Measurements from ENCODE around the gene ACIN1.

The ACIN1 gene

DNA sequence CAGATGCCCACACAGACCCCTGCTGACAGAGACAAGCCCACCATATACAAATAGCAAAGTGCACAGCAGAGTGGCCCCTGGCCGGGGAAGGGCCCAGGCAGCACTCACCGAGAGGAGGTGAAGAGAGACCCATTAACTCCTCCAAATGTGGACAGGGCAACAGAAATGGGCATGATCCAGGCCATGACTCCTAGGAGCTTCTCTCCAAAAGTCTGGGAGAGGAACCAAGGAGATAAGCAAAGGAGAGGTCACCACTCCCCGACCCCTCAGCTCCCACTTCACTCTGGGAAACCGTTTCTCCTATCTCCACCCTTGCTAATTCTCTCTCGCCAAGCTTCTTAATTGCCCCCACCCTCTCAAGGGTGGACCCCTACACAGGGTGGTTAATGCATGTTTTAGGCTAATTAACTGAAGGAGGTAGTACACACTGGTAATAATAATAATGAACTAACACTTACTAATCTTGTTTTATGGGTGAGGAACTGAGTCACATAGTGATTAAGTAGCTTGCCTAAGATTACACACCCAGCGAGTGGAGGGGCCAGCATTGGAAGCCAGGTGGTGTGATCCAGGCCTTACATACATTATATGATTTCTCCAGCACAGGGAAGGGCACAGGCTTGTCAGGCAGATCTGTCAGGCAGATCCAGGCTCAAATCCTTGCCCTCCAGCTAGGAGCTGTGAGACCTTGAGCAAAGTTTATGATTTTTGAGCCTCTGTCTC is 43.0 kb upstream of the ACIN1 start:
- H3K4me3 ChIP-seq (ENCODE audit: low read depth, low read length): no peak overlapping the region
- DNase-seq (ENCODE audit: low read depth): no peak
- TF ChIP-seq, protein P1, sequence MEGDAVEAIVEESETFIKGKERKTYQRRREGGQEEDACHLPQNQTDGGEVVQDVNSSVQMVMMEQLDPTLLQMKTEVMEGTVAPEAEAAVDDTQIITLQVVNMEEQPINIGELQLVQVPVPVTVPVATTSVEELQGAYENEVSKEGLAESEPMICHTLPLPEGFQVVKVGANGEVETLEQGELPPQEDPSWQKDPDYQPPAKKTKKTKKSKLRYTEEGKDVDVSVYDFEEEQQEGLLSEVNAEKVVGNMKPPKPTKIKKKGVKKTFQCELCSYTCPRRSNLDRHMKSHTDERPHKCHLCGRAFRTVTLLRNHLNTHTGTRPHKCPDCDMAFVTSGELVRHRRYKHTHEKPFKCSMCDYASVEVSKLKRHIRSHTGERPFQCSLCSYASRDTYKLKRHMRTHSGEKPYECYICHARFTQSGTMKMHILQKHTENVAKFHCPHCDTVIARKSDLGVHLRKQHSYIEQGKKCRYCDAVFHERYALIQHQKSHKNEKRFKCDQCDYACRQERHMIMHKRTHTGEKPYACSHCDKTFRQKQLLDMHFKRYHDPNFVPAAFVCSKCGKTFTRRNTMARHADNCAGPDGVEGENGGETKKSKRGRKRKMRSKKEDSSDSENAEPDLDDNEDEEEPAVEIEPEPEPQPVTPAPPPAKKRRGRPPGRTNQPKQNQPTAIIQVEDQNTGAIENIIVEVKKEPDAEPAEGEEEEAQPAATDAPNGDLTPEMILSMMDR (conservative IDR thresholded peaks at IDR 0.05; ENCODE audit: low read depth, low read length): no peak

DNA sequence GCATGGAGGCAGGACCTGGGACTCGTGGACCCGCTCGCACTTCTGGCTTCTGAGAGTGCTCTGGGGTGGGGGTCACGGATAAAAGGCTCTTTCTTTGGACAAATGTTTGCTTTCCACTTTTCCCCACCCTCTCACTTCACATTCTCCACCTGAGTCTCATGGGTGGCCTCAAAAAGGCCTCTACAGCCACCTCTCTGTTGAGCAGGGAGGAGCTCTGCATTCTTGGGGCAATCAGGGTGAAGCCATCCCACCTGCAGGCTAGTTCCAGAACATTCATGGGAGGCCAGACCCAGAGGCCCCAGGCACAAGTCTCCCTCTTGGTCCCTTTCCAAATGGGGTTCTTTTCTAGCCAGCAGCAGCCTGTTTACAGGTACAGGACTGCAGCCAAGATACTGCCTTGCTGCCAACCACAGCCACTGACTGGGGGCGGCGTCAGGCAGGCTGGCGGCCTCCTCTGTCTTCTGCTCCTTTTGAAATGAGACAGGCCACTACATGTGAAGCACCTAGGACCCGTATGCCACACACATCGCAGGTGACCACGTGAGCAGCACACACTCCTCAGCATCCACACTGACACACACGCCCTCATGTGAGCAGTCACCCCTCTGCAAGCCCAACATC is 42.4 kb upstream of the ACIN1 start:
- TF ChIP-seq, protein P1 (conservative IDR thresholded peaks at IDR 0.05; ENCODE audit: low read depth, low read length): no peak
- no peak for DNase-seq (ENCODE audit: low read depth)
- no peak overlapping the region for H3K4me3 ChIP-seq (ENCODE audit: low read depth, low read length)

DNA sequence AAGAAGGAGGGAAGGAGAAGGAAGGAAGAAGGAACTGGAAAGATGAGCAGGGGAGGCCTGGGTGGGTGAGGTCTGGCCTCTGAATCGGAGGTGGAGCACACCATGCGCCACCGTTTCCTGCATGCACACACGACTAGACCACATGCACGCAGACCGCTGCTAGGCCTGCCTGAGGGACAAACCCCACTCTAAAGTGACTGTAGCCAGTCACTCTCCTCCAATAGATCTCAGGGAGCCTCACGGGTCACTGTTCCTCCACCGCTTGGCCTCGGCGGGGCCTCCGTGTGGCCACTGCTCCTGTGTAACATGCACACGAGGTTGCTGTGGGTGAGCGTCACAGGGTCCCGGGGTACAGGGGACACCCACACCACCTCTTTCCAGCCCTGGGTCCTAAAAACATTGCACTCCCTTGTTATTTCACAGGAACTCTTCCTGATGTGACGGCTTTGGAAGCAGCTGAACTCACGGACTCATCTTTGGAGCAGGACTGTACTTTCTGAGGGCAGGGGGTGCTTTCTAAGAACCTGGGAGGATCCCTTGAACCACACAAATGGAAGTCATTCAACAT is 41.7 kb upstream of the ACIN1 start:
- DNase-seq (ENCODE audit: low read depth): no peak
- TF ChIP-seq, protein P1 (conservative IDR thresholded peaks at IDR 0.05; ENCODE audit: low read depth, low read length): no peak

DNA sequence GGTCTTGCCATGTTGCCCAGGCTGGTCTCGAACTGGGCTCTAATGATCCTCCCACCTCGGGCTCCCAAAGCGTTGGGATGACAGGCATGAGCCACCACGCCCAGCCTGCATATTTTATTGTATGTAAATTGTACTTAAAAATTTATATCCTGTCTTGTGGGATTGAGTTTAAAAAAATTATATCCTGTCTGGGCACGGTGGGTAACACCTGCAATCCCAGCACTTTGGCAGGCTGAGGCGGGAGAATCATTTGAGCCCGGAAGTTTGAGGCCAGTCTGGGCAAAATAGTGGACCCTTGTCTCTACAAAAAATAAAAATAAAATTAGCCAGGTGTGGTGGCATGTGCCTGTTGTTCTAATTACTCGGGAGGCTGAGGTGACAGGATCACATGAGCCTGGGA is 38.0 kb upstream of the ACIN1 start:
- DNase-seq (ENCODE audit: low read depth): no peak
- TF ChIP-seq, protein P1 (conservative IDR thresholded peaks at IDR 0.05; ENCODE audit: low read depth, low read length): no peak
- no peak overlapping the region for H3K4me3 ChIP-seq (ENCODE audit: low read depth, low read length)

More for the DNA sequence above, 41.7 kb upstream of the ACIN1 start:
- H3K4me3 ChIP-seq (ENCODE audit: low read depth, low read length): no peak overlapping the region

DNA sequence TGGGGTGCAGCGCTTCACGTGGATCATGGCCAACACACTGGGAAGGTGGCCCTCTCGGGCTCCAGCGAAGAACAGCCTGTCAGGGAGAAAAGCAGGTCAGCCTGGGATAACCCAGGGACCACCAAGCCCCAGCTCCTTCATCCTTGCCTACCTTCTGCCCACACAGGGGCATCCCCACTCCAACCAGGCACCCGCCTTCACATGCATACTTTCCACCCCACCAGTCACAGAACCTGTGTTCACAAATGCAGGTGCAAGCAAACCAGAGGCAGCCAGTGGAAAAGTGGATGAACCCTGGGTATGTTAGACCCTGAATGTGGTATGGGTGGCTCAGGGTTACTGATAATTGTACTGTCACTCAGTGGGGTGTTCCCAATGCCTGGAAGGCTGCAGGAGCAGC is 36.5 kb upstream of the ACIN1 start:
- TF ChIP-seq, protein P1 (conservative IDR thresholded peaks at IDR 0.05; ENCODE audit: low read depth, low read length): no peak
- H3K4me3 ChIP-seq (ENCODE audit: low read depth, low read length): no peak overlapping the region
- DNase-seq (ENCODE audit: low read depth): no peak

DNA sequence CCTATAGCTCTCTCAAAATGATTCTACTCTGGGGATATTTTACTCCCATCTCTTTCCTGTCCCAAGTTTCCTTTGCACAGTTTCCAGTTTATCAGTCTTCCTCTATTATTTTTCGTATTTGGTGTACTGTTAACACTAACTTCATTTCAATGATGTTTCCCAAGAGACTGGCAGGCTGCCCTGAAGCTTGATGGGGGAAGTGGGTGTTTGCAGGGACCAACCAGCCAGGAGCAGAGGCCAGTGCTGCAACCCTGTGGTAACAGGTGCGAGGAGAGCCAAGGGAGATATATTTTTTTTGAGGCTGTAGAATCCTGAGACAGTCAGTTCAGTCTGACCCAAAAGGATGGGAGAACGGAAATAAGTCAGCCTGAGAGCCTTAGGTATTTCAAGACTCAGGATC is 35.9 kb upstream of the ACIN1 start:
- no peak overlapping the region for H3K4me3 ChIP-seq (ENCODE audit: low read depth, low read length)
- TF ChIP-seq, protein P1 (conservative IDR thresholded peaks at IDR 0.05; ENCODE audit: low read depth, low read length): no peak
- no peak for DNase-seq (ENCODE audit: low read depth)

All from choroid plexus epithelial cell (primary cell).